HEK293 (cell line): ENCODE measurements around the gene DIS3L2.

Experiments used
- CTCF ChIA-PET: fragments of 350-600 bp; formaldehyde crosslinking; extraction: SDS; loops from one replicate; lab custom pipeline; 2021; ENCODE audit warnings: antibody characterized with exemption; lab: Yijun Ruan, JAX
- POLR2A ChIA-PET: fragments of 300-600 bp; formaldehyde crosslinking; extraction: SDS; loops from one replicate; lab custom pipeline; 2020; ENCODE audit warnings: antibody characterized with exemption, inconsistent platforms; lab: Yijun Ruan, JAX
- H3K27ac ChIP-seq: fragments of 200-500 bp; sonication (Bioruptor generic); 2 replicates; pipeline ENCODE4 v1.5.1; 2014; ENCODE audit warnings: low read depth, low read length, control low read depth, inconsistent platforms; ENCODE audit errors: extremely low read depth
- H3K36me3 ChIP-seq, 2 experiments: fragments of 200-500 bp in 1 of 2; sonication (Bioruptor generic) in 1 of 2; 1 replicate in 1 of 2; 2 replicates in 1 of 2; pipeline ENCODE4 v1.5.1; 2014 to 2017; ENCODE audit warnings: inconsistent platforms in 2 of 2, low read length in 2 of 2; ENCODE audit not compliant: control insufficient read depth in 2 of 2, insufficient read depth in 1 of 2
- H3K4me1 ChIP-seq: fragments of 200-500 bp; sonication (Bioruptor generic); 2 replicates; pipeline ENCODE4 v1.5.1; 2014; ENCODE audit warnings: mild to moderate bottlenecking, low read length, inconsistent platforms; ENCODE audit not compliant: control insufficient read depth, insufficient read depth
- H3K4me3 ChIP-seq: 2 replicates; pipeline ENCODE4 v1.5.1; 2011; ENCODE audit warnings: low read depth, mild to moderate bottlenecking, control low read depth, low read length, moderate library complexity
- H3K9me3 ChIP-seq: fragments of 200-500 bp; sonication (Bioruptor generic); 2 replicates; pipeline ENCODE4 v1.5.1; 2014; ENCODE audit warnings: low read depth, low read length, inconsistent platforms; ENCODE audit not compliant: control insufficient read depth, insufficient read depth
- KLF17 ChIP-seq: fragments of 450-650 bp; formaldehyde crosslinking; IDR thresholded peaks from 2 replicates; pipeline ENCODE4 v1.5.1; 2016; ENCODE audit warnings: missing biosample characterization, missing genetic modification characterization
- KLF9 ChIP-seq: fragments of 450-650 bp; formaldehyde crosslinking; IDR thresholded peaks from 2 replicates; pipeline ENCODE4 v1.5.1; 2016; ENCODE audit warnings: missing biosample characterization, missing genetic modification characterization, low read depth
- MYNN ChIP-seq: fragments of 450-650 bp; formaldehyde crosslinking; IDR thresholded peaks from 2 replicates; pipeline ENCODE4 v1.5.1; 2016; ENCODE audit warnings: missing biosample characterization, missing genetic modification characterization, borderline replicate concordance
- ZBTB26 ChIP-seq: fragments of 450-650 bp; formaldehyde crosslinking; optimal IDR thresholded peaks from 2 replicates; pipeline ENCODE3; 2016; ENCODE audit warnings: missing biosample characterization, mild to moderate bottlenecking, missing genetic modification characterization
- ZNF140 ChIP-seq: fragments of 450-650 bp; formaldehyde crosslinking; IDR thresholded peaks from 2 replicates; pipeline ENCODE4 v1.5.1; 2016; ENCODE audit warnings: missing biosample characterization, missing genetic modification characterization
- ZNF211 ChIP-seq: fragments of 450-650 bp; formaldehyde crosslinking; IDR thresholded peaks from 2 replicates; pipeline ENCODE4 v1.5.1; 2016; ENCODE audit warnings: low read depth, missing biosample characterization, missing genetic modification characterization
- ZNF239 ChIP-seq: fragments of 450-650 bp; formaldehyde crosslinking; IDR thresholded peaks from 2 replicates; pipeline ENCODE4 v1.5.1; 2016; ENCODE audit warnings: missing biosample characterization, missing genetic modification characterization
- ZNF274 ChIP-seq, 2 experiments: fragments of 200-500 bp in 1 of 2; fragments of 450-650 bp in 1 of 2; sonication (Bioruptor generic) in 1 of 2; formaldehyde crosslinking in 1 of 2; IDR thresholded peaks; 2 replicates each; pipeline versions ENCODE4 v1.5.1 to v1.6.1; 2014 to 2016; ENCODE audit warnings: borderline replicate concordance in 1 of 2, inconsistent platforms in 1 of 2, low read length in 1 of 2, missing biosample characterization in 1 of 2, missing genetic modification characterization in 1 of 2
- ZNF311 ChIP-seq: fragments of 450-650 bp; formaldehyde crosslinking; IDR thresholded peaks from 2 replicates; pipeline ENCODE4 v1.5.1; 2017; ENCODE audit warnings: missing biosample characterization, missing genetic modification characterization, borderline replicate concordance
- ZNF324 ChIP-seq: fragments of 450-650 bp; formaldehyde crosslinking; IDR thresholded peaks from 2 replicates; pipeline ENCODE4 v1.5.1; 2016; ENCODE audit warnings: missing biosample characterization, missing genetic modification characterization
- ZNF391 ChIP-seq: fragments of 450-650 bp; formaldehyde crosslinking; IDR thresholded peaks from 2 replicates; pipeline ENCODE4 v1.5.1; 2016; ENCODE audit warnings: low read depth, missing biosample characterization, missing genetic modification characterization, borderline replicate concordance
- ZNF433 ChIP-seq: fragments of 450-650 bp; formaldehyde crosslinking; IDR thresholded peaks from 2 replicates; pipeline ENCODE4 v1.5.1; 2016; ENCODE audit warnings: missing biosample characterization, missing genetic modification characterization, low read depth
- ZNF549 ChIP-seq: fragments of 450-650 bp; IDR thresholded peaks from 2 replicates; pipeline ENCODE4 v1.5.1; 2018; ENCODE audit warnings: missing biosample characterization, missing genetic modification characterization, mild to moderate bottlenecking, inconsistent platforms, moderate library complexity
- ZNF558 ChIP-seq: fragments of 450-650 bp; formaldehyde crosslinking; IDR thresholded peaks from 2 replicates; pipeline ENCODE4 v1.5.1; 2016; ENCODE audit warnings: missing biosample characterization, missing genetic modification characterization
- ZNF585B ChIP-seq: fragments of 450-650 bp; formaldehyde crosslinking; IDR thresholded peaks from 2 replicates; pipeline ENCODE4 v1.5.1; 2016; ENCODE audit warnings: missing biosample characterization, missing genetic modification characterization
- ZNF600 ChIP-seq: fragments of 450-650 bp; formaldehyde crosslinking; IDR thresholded peaks from 2 replicates; pipeline ENCODE4 v1.5.1; 2016; ENCODE audit warnings: missing biosample characterization, missing genetic modification characterization
- ZNF621 ChIP-seq: fragments of 450-650 bp; formaldehyde crosslinking; IDR thresholded peaks from 2 replicates; pipeline ENCODE4 v1.5.1; 2017; ENCODE audit warnings: missing biosample characterization, missing genetic modification characterization
- ZNF670 ChIP-seq: fragments of 450-650 bp; formaldehyde crosslinking; IDR thresholded peaks from 2 replicates; pipeline ENCODE4 v1.5.1; 2016; ENCODE audit warnings: missing biosample characterization, missing genetic modification characterization, low read depth
- ZNF768 ChIP-seq: fragments of 450-650 bp; formaldehyde crosslinking; IDR thresholded peaks from 2 replicates; pipeline ENCODE4 v1.5.1; 2018; ENCODE audit warnings: missing biosample characterization, mild to moderate bottlenecking, missing genetic modification characterization
- ZNF830 ChIP-seq: fragments of 450-650 bp; IDR thresholded peaks from 2 replicates; pipeline ENCODE4 v1.5.0; 2018; ENCODE audit warnings: missing biosample characterization, missing genetic modification characterization, low read depth, mild to moderate bottlenecking, moderate library complexity
- ZNF837 ChIP-seq: fragments of 450-650 bp; formaldehyde crosslinking; IDR thresholded peaks from 2 replicates; pipeline ENCODE4 v1.5.1; 2016; ENCODE audit warnings: missing biosample characterization, missing genetic modification characterization
- ZXDB ChIP-seq: fragments of 450-650 bp; formaldehyde crosslinking; IDR thresholded peaks from 2 replicates; pipeline ENCODE4 v1.5.1; 2016; ENCODE audit warnings: missing biosample characterization, missing genetic modification characterization
- TF ChIP-seq, protein P1 (sequence below): fragments of 450-650 bp; formaldehyde crosslinking; IDR thresholded peaks from 2 replicates; pipeline ENCODE4 v1.5.1; 2016; ENCODE audit warnings: missing biosample characterization, missing genetic modification characterization
- TF ChIP-seq, protein P2 (sequence below): fragments of 450-650 bp; formaldehyde crosslinking; IDR thresholded peaks from 2 replicates; pipeline ENCODE4 v1.5.1; 2016; ENCODE audit warnings: missing biosample characterization, missing genetic modification characterization
- TF ChIP-seq, protein P3 (sequence below): fragments of 450-650 bp; formaldehyde crosslinking; IDR thresholded peaks from 2 replicates; pipeline ENCODE4 v1.5.1; 2016; ENCODE audit warnings: missing biosample characterization, missing genetic modification characterization, low read depth

DIS3L2 gene

DNA sequence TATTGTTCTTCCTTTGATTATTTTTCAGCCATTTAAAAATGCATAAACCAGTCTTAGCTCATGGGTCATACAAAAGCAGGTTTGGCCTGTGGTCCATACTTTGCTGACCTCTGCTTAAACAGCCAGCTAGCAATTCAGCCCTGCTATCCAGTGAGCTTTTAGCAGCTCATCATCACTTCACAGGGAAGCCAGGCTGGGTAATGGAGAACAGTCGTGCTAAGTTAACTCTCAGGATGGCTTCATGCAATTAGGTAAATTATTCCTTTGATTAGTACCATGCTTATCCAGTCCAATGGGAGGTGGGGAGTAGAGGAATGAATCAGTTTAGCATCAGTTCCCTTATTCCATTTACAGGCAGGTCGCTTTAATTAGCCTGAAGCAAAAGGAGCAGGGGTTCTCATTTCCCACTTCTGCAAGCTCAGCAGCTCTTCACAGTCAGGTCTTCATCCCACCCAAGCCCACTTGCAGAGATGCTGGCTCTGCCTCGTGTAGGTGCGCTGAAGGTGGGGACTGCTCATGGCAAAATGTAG, 307.2 kb downstream of the DIS3L2 start:
- CTCF ChIA-PET, result interaction anchor here (0.6 kb wide), 1 partner anchor 67 kb away, joined by 3 read pairs; no protein-coding TSS in a partner anchor
- Histone ChIP-seq H3K9me3 (no peaks in the 10 kb centered on the region), H3K36me3 (peaks cover 0 to 16% of the 10 kb centered on the region in 2 experiments; a peak in 1 of 3 replicates), H3K4me1 (no peaks in the 10 kb centered on the region), H3K27ac (no peak overlapping the region), H3K4me3 (no peak overlapping the region)
- TF ChIP-seq ZBTB26 (tag by site-specific recombination) (no peak), KLF9 (tag by site-specific recombination) (no peak), ZNF768 (tag by site-specific recombination) (no peak), ZNF324 (no peak), ZNF140 (no peak), ZNF600 (tag by site-specific recombination) (no peak)
- TF ChIP-seq, protein P1, sequence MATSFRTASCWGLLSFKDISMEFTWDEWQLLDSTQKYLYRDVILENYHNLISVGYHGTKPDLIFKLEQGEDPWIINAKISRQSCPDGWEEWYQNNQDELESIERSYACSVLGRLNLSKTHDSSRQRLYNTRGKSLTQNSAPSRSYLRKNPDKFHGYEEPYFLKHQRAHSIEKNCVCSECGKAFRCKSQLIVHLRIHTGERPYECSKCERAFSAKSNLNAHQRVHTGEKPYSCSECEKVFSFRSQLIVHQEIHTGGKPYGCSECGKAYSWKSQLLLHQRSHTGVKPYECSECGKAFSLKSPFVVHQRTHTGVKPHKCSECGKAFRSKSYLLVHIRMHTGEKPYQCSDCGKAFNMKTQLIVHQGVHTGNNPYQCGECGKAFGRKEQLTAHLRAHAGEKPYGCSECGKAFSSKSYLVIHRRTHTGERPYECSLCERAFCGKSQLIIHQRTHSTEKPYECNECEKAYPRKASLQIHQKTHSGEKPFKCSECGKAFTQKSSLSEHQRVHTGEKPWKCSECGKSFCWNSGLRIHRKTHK (tag by site-specific recombination), result no peak
- TF ChIP-seq, protein P2, sequence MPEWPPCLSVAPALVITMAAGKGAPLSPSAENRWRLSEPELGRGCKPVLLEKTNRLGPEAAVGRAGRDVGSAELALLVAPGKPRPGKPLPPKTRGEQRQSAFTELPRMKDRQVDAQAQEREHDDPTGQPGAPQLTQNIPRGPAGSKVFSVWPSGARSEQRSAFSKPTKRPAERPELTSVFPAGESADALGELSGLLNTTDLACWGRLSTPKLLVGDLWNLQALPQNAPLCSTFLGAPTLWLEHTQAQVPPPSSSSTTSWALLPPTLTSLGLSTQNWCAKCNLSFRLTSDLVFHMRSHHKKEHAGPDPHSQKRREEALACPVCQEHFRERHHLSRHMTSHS (tag by site-specific recombination), result no peak
- POLR2A ChIA-PET, result no interaction called here

GRCh38 chr2:232269867-232270266, 308.4 kb downstream of the DIS3L2 start:
- peaks cover 0 to 5% of the 10 kb centered on the region in 2 experiments; a peak in 1 of 3 replicates for H3K36me3 ChIP-seq
- POLR2A ChIA-PET, result no interaction called here
- H3K27ac ChIP-seq, result no peak overlapping the region
- no peaks in the 10 kb centered on the region for H3K9me3 ChIP-seq
- no peaks in the 10 kb centered on the region for H3K4me1 ChIP-seq
- CTCF ChIA-PET, result interaction anchor here (0.6 to 0.7 kb wide), 2 partner anchors 178 to 281 kb away, joined by 3 read pairs; no protein-coding TSS in a partner anchor
- TF ChIP-seq ZNF585B (no peak), ZNF391 (no peak), ZNF211 (tag by site-specific recombination) (no peak)
- H3K4me3 ChIP-seq, result no peak overlapping the region

- TF ChIP-seq ZNF433 (tag by site-specific recombination) (no peak), ZNF830 (tag by site-specific recombination) (no peak), ZNF239 (no peak), KLF17 (tag by site-specific recombination) (no peak), ZNF837 (no peak), ZNF549 (tag by site-specific recombination) (no peak), ZNF621 (tag by site-specific recombination) (no peak), MYNN (no peak), ZNF311 (tag by site-specific recombination) (no peak), ZXDB (tag by site-specific recombination) (no peak), ZNF274 (IDR thresholded peaks at IDR 0.05; ENCODE audit: low read length) (no peak), ZNF274 (tag by site-specific recombination; IDR thresholded peaks at IDR 0.05; ENCODE audit: borderline replicate concordance) (no peak), ZNF670 (tag by site-specific recombination) (no peak), ZNF558 (tag by site-specific recombination) (no peak)
- TF ChIP-seq, protein P3, sequence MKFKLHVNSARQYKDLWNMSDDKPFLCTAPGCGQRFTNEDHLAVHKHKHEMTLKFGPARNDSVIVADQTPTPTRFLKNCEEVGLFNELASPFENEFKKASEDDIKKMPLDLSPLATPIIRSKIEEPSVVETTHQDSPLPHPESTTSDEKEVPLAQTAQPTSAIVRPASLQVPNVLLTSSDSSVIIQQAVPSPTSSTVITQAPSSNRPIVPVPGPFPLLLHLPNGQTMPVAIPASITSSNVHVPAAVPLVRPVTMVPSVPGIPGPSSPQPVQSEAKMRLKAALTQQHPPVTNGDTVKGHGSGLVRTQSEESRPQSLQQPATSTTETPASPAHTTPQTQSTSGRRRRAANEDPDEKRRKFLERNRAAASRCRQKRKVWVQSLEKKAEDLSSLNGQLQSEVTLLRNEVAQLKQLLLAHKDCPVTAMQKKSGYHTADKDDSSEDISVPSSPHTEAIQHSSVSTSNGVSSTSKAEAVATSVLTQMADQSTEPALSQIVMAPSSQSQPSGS (tag by site-specific recombination), result no peak
- Histone ChIP-seq H3K4me3 (no peak overlapping the region), H3K4me1 (no peaks in the 10 kb centered on the region), H3K36me3 (no peaks in the 10 kb centered on the region), H3K9me3 (no peaks in the 10 kb centered on the region), H3K27ac (no peak overlapping the region)
- CTCF ChIA-PET, result no interaction called here
- POLR2A ChIA-PET, result no interaction called here
Measured at GRCh38 chr2:232273903-232274643, 312.6 kb downstream of the DIS3L2 start.
